Measurements from ENCODE around the gene CTNNA3. TPM values are rescaled to one million over a fixed set of nuclear protein-coding genes. Genes with fewer than 3 reads are reported as not detected.

Gene CTNNA3
- total RNA-seq, 1 donor from 2014 or later, result 0.46 TPM

- DNase-seq (ENCODE audit: low read depth), result no peak
- H3K4me3 ChIP-seq (ENCODE audit: low read depth, low read length), result no peak overlapping the region
- no peak for TF ChIP-seq CTCF (conservative IDR thresholded peaks at IDR 0.05; ENCODE audit: low read depth, low read length)
Measured at GRCh38 chr10:67119651-67120050, 576.3 kb downstream of the CTNNA3 start.

- no peak for TF ChIP-seq CTCF (conservative IDR thresholded peaks at IDR 0.05; ENCODE audit: low read depth, low read length)
- H3K4me3 ChIP-seq (ENCODE audit: low read depth, low read length), result no peak overlapping the region
- no peak for DNase-seq (ENCODE audit: low read depth)
Measured at GRCh38 chr10:67115972-67116371, 580.0 kb downstream of the CTNNA3 start.

- no peak for DNase-seq (ENCODE audit: low read depth)
- H3K4me3 ChIP-seq (ENCODE audit: low read depth, low read length), result no peak overlapping the region
- TF ChIP-seq CTCF (conservative IDR thresholded peaks at IDR 0.05; ENCODE audit: low read depth, low read length), result no peak
Measured at GRCh38 chr10:67114945-67115344, 581.0 kb downstream of the CTNNA3 start.

- DNase-seq (ENCODE audit: low read depth), result no peak
- H3K4me3 ChIP-seq (ENCODE audit: low read depth, low read length), result no peak overlapping the region
- no peak for TF ChIP-seq CTCF (conservative IDR thresholded peaks at IDR 0.05; ENCODE audit: low read depth, low read length)
Measured at GRCh38 chr10:67112765-67113164, 583.2 kb downstream of the CTNNA3 start.

- no peak overlapping the region for H3K4me3 ChIP-seq (ENCODE audit: low read depth, low read length)
- TF ChIP-seq CTCF (conservative IDR thresholded peaks at IDR 0.05; ENCODE audit: low read depth, low read length), result no peak
- DNase-seq (ENCODE audit: low read depth), result no peak
Measured at GRCh38 chr10:67110286-67110685, 585.7 kb downstream of the CTNNA3 start.

- no peak for TF ChIP-seq CTCF (conservative IDR thresholded peaks at IDR 0.05; ENCODE audit: low read depth, low read length)
- DNase-seq (ENCODE audit: low read depth), result no peak
- H3K4me3 ChIP-seq (ENCODE audit: low read depth, low read length), result no peak overlapping the region
Measured at GRCh38 chr10:67107670-67108069, 588.3 kb downstream of the CTNNA3 start.

GRCh38 chr10:67100951-67101350, 595.0 kb downstream of the CTNNA3 start:
- TF ChIP-seq CTCF (conservative IDR thresholded peaks at IDR 0.05; ENCODE audit: low read depth, low read length), result no peak
- H3K4me3 ChIP-seq (ENCODE audit: low read depth, low read length), result no peak overlapping the region
- DNase-seq (ENCODE audit: low read depth), result no peak
